Activated CD8-positive, alpha-beta memory T cell treated with anti-CD3 and anti-CD28 coated beads for 4 hours (primary cell): ENCODE measurements around the gene ATP2A3.
"Not testable (repeated sequence)": the region's sequence is repeated elsewhere in the genome, so short reads cannot be mapped to it uniquely, and the experiment has no call there.

Source experiments
- DNase-seq, 2 donors: peaks; one replicate each; pipeline ENCODE4 v3.0.0-alpha.2; 2020; ENCODE audit warnings: low read depth in 2 of 2

ATP2A3 gene

GRCh38 chr17:3954976-3955672, 9.1 kb downstream of the ATP2A3 start:
- no peak for DNase-seq

GRCh38 chr17:3954086-3954485, 10.2 kb downstream of the ATP2A3 start:
- DNase-seq: no peak

- DNase-seq: no peak
Measured at GRCh38 chr17:3953542-3953941, 10.7 kb downstream of the ATP2A3 start.

- DNase-seq: no peak
Measured at GRCh38 chr17:3952186-3952585, 12.1 kb downstream of the ATP2A3 start.

- DNase-seq: no peak
Measured at GRCh38 chr17:3951420-3951819, 12.8 kb downstream of the ATP2A3 start.

- no peak for DNase-seq
Measured at GRCh38 chr17:3951003-3951402, 13.2 kb downstream of the ATP2A3 start.

- DNase-seq: no peak
Measured at GRCh38 chr17:3950584-3950983, 13.7 kb downstream of the ATP2A3 start.

GRCh38 chr17:3949418-3949817, 14.8 kb downstream of the ATP2A3 start:
- no peak for DNase-seq

GRCh38 chr17:3948551-3948950, 15.7 kb downstream of the ATP2A3 start:
- DNase-seq: not testable (repeated sequence)

- no peak for DNase-seq
Measured at GRCh38 chr17:3947318-3947810, 16.9 kb downstream of the ATP2A3 start.

- no peak for DNase-seq
Measured at GRCh38 chr17:3946711-3947235, 17.5 kb downstream of the ATP2A3 start.

GRCh38 chr17:3944485-3945388, 19.5 kb downstream of the ATP2A3 start:
- DNase-seq: no peak

GRCh38 chr17:3943240-3943891, 20.9 kb downstream of the ATP2A3 start:
- DNase-seq: no peak

- DNase-seq: no peak
Measured at GRCh38 chr17:3940965-3941698, 23.1 kb downstream of the ATP2A3 start.

GRCh38 chr17:3937359-3937758, 26.9 kb downstream of the ATP2A3 start:
- DNase-seq: no peak

- no peak for DNase-seq
Measured at GRCh38 chr17:3935825-3936355, 28.3 kb downstream of the ATP2A3 start.

- DNase-seq: no peak
Measured at GRCh38 chr17:3935140-3935542, 29.1 kb downstream of the ATP2A3 start.

- DNase-seq: no peak
Measured at GRCh38 chr17:3929764-3930163, 34.5 kb downstream of the ATP2A3 start.

GRCh38 chr17:3929181-3929580, 35.1 kb downstream of the ATP2A3 start:
- no peak for DNase-seq

- no peak for DNase-seq
Measured at GRCh38 chr17:3928406-3928805, 35.8 kb downstream of the ATP2A3 start.
